LNCAP (cell line): ENCODE results near the gene LEKR1.

Experiments
- CTCF ChIP-seq: fragments of 450-650 bp; IDR thresholded peaks from 2 replicates; pipeline ENCODE4 v1.5.1; 2017; ENCODE audit warnings: mild to moderate bottlenecking

LEKR1 gene

DNA sequence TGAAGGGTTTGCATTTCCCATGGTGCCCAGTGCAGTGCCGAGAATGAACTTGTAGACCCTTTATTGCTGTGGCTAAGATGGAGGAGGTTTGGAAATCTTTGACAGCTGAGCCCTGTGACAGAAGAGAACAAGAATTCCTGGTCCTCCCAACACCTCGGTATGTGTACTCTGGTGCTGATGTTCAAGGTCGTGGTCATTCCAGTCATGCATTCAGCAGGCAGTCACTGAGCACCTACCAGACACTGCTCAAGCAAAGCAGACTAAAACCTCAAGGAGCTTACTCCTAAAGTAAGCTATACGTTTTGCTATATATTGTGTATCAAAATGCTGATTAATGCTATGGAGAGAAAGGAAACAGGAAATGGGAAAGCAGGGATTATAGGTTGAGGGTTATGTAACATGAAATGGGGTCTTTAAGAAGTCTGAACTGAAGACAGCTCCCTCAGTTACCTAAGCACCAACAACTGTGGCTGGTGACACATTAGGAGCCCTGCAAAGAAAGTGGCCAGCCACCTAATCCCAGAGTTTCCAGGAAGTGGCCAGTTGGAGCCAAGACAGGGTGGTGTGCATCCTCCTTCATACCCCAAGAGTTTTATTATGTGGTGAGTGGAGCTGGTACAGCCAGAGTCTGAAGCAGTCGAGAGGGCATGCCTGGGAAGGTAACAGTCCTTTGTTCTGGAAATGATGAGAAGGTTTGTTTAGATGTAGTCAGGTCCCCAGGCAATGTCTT is 268.8 kb downstream of the LEKR1 start:
- no peak for TF ChIP-seq CTCF
